CD14-positive monocyte (primary cell): ENCODE results near the gene NPR3. TPM values are rescaled to one million over a fixed set of nuclear protein-coding genes. Genes with fewer than 3 reads are reported as not detected.

Source experiments
- DNase-seq, 3 donors: peaks; one replicate each; pipeline ENCODE4 v3.0.0-alpha.2; 2011 to 2022
- H2AFZ ChIP-seq: 2 replicates; pipeline ENCODE4 v1.6.0; 2012; ENCODE audit warnings: mild to moderate bottlenecking, low read depth, low read length, inconsistent platforms; ENCODE audit not compliant: insufficient read depth, poor library complexity, severe bottlenecking
- H3K27ac ChIP-seq, 2 donors: 1 replicate in 1 of 2; 2 replicates in 1 of 2; pipeline ENCODE4 v1.5.1; 2012 to 2013; ENCODE audit warnings: low read length in 2 of 2, control low read depth in 1 of 2, inconsistent platforms in 1 of 2, low read depth in 1 of 2, mild to moderate bottlenecking in 1 of 2
- H3K27me3 ChIP-seq, 2 donors: one replicate each; pipeline versions ENCODE4 v1.6.0 to v1.6.1; 2011 to 2013; ENCODE audit warnings: low read length in 2 of 2; ENCODE audit not compliant: control insufficient read depth in 2 of 2, insufficient read depth in 2 of 2
- H3K36me3 ChIP-seq, 2 donors: replicated peaks in 1 of 2; 1 replicate in 1 of 2; 2 replicates in 1 of 2; pipeline versions ENCODE4 v1.5.1 to v1.6.1; 2012 to 2013; ENCODE audit warnings: low read length in 2 of 2, control low read depth in 1 of 2, inconsistent platforms in 1 of 2, mild to moderate bottlenecking in 1 of 2; ENCODE audit not compliant: insufficient read depth in 2 of 2, control insufficient read depth in 1 of 2
- H3K4me1 ChIP-seq, 2 donors: 1 replicate in 1 of 2; 2 replicates in 1 of 2; pipeline versions ENCODE4 v1.5.1 to v1.6.1; 2012 to 2013; ENCODE audit warnings: low read length in 2 of 2, control low read depth in 1 of 2, inconsistent platforms in 1 of 2, mild to moderate bottlenecking in 1 of 2, moderate library complexity in 1 of 2; ENCODE audit not compliant: insufficient read depth in 2 of 2, control insufficient read depth in 1 of 2
- H3K4me2 ChIP-seq: replicated peaks from 2 replicates; pipeline ENCODE3; 2012; ENCODE audit warnings: low read length, moderate library complexity, mild to moderate bottlenecking; ENCODE audit not compliant: poor library complexity, severe bottlenecking; ENCODE audit errors: extremely low read depth
- H3K4me3 ChIP-seq, 3 experiments: fragments of 200-600 bp in 1 of 3; sonication (generic) in 1 of 3; replicated peaks in 1 of 3; 1 replicate in 2 of 3; 2 replicates in 1 of 3; pipeline ENCODE4 v1.5.1; 2011 to 2013; ENCODE audit warnings: low read length in 3 of 3, mild to moderate bottlenecking in 3 of 3, control low read depth in 2 of 3, low read depth in 2 of 3, inconsistent platforms in 1 of 3, moderate library complexity in 1 of 3
- H3K79me2 ChIP-seq: 2 replicates; pipeline ENCODE4 v1.6.0; 2012; ENCODE audit warnings: mild to moderate bottlenecking, control low read depth, inconsistent platforms, low read length, moderate library complexity; ENCODE audit not compliant: insufficient read depth
- H3K9ac ChIP-seq: 2 replicates; pipeline ENCODE4 v1.6.0; 2017; ENCODE audit warnings: low read length, mild to moderate bottlenecking; ENCODE audit not compliant: insufficient read depth, poor library complexity, severe bottlenecking
- H3K9me3 ChIP-seq, 2 donors: replicated peaks in 1 of 2; 1 replicate in 1 of 2; 2 replicates in 1 of 2; pipeline versions ENCODE4 v1.5.1 to v1.6.1; 2012 to 2013; ENCODE audit warnings: low read length in 2 of 2, control low read depth in 1 of 2; ENCODE audit not compliant: control insufficient read depth in 1 of 2, insufficient read depth in 1 of 2
- H4K20me1 ChIP-seq: 2 replicates; pipeline ENCODE4 v1.6.0; 2012; ENCODE audit warnings: mild to moderate bottlenecking, low read length, control low read depth, moderate library complexity; ENCODE audit not compliant: insufficient read depth
- H3K27ac Mint-ChIP-seq, 7 donors: one replicate each; pipeline ENCODE4 v1.8.0; 2020; ENCODE audit warnings: mild to moderate bottlenecking in 7 of 7, mixed read lengths in 7 of 7, moderate library complexity in 6 of 7, inconsistent platforms in 2 of 7
- H3K27me3 Mint-ChIP-seq, 3 donors: one replicate each; pipeline ENCODE4 v1.8.0; 2021 to 2022; ENCODE audit warnings: low read depth in 3 of 3, mild to moderate bottlenecking in 3 of 3, mixed read lengths in 3 of 3, moderate library complexity in 3 of 3, inconsistent platforms in 1 of 3
- H3K36me3 Mint-ChIP-seq, 2 donors: one replicate each; pipeline ENCODE4 v1.8.0; 2020; ENCODE audit warnings: mixed read lengths in 2 of 2, inconsistent platforms in 1 of 2, mild to moderate bottlenecking in 1 of 2
- H3K4me1 Mint-ChIP-seq: one replicate; pipeline ENCODE4 v1.8.0; 2020; ENCODE audit warnings: mild to moderate bottlenecking, mixed read lengths
- H3K4me3 Mint-ChIP-seq, 2 donors: one replicate each; pipeline ENCODE4 v1.8.0; 2020; ENCODE audit warnings: mild to moderate bottlenecking in 2 of 2, mixed read lengths in 2 of 2, moderate library complexity in 1 of 2
- H3K9me3 Mint-ChIP-seq, 7 donors: one replicate each; pipeline ENCODE4 v1.8.0; 2020 to 2022; ENCODE audit warnings: mixed read lengths in 7 of 7, mild to moderate bottlenecking in 6 of 7, moderate library complexity in 6 of 7, inconsistent platforms in 2 of 7
- CTCF ChIP-seq: fragments of 200-600 bp; IDR thresholded peaks from one replicate; pipeline ENCODE4 v1.8.0; 2022; ENCODE audit warnings: antibody characterized with exemption, mild to moderate bottlenecking
- WGBS: methylation state at CpG from one replicate; pipeline ENCODE4 v1.1.5; 2013; ENCODE audit warnings: missing lambda C conversion rate; ENCODE audit not compliant: insufficient coverage; 5-methylcytosine and 5-hydroxymethylcytosine counted together
- intact Hi-C, 2 donors: fragments of 100-400 bp; cut with micrococcal nuclease; formaldehyde crosslinking; loops; one replicate each; pipeline versions ENCODE4 v1.15.0 to v1.15.1; 2023
- polyA plus RNA-seq, 3 donors: library from polyadenylated mRNA; depleted of rRNA in 1 of 3; unstranded in 2 of 3; stranded (reverse) in 1 of 3; fragments of 300-500 nt in 2 of 3; fragments of >200 nt in 1 of 3; fragmentation: Illumina TruSeq in 2 of 3; gene quantifications; 1 replicate in 2 of 3; 2 replicates in 1 of 3; pipeline ENCODE4 v1.2.3, GENCODE V29; 2012 to 2021

NPR3 gene
- polyA plus RNA-seq, 3 donors, result not detected

- Histone ChIP-seq H4K20me1 (no peaks in the 10 kb centered on the region), H3K4me2 (no peak overlapping the region), H3K27ac (no peak overlapping the region), H3K9me3 (no peaks in the 10 kb centered on the region), H3K4me1 (no peaks in the 10 kb centered on the region), H3K4me3 (no peak overlapping the region), H3K36me3 (no peaks in the 10 kb centered on the region), H3K9ac (no peak overlapping the region), H3K79me2 (no peaks in the 10 kb centered on the region), H3K27me3 (no peaks in the 10 kb centered on the region), H2AFZ (no peak overlapping the region)
- no peak for DNase-seq
- peaks cover 0 to 6% (median 4%) of the 10 kb centered on the region in 7 donors for H3K9me3 Mint-ChIP-seq
- peaks cover 0 to 2% (median 0%) of the 10 kb centered on the region in 3 donors for H3K27me3 Mint-ChIP-seq
- 100% methylated on average over 1 of the region's 2 CpGs for WGBS
- H3K4me1 Mint-ChIP-seq, result peaks cover 5% of the 10 kb centered on the region
- no peak overlapping the region for H3K4me3 Mint-ChIP-seq
- no peak overlapping the region for H3K27ac Mint-ChIP-seq
- H3K36me3 Mint-ChIP-seq, result no peaks in the 10 kb centered on the region
- intact Hi-C loops, result no loop called here
- TF ChIP-seq CTCF, result no peak
Observed at GRCh38 chr5:32690153-32690552, 21.0 kb upstream of the NPR3 start.

DNA sequence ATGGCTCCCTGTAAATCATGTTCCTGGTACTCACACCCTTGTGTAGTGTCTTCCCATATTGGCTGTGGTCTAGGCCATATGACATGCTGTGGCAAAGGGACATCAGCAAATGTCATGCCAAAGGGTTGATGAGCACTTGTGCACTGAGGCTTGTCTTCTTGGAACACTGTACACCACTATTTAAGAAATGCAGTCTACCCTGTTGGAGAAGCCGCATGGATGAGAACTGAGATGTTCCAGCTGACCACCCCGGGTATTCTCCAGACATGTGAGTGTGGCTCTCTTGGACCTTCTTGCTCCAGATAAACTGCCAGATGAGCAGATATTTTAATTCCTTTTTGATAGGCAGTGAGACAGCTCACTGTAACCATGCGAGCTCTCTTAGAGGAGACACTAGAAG lies 20.5 kb upstream of the NPR3 start:
- no peak for DNase-seq
- H3K36me3 Mint-ChIP-seq, result no peaks in the 10 kb centered on the region
- H3K36me3 ChIP-seq, result no peaks in the 10 kb centered on the region
- no peaks in the 10 kb centered on the region for H3K4me1 ChIP-seq
- WGBS, result 86% methylated on average over 3 of the region's 3 CpGs
- no peak for TF ChIP-seq CTCF
- H3K4me3 Mint-ChIP-seq, result no peak overlapping the region
- H3K9me3 ChIP-seq, result no peaks in the 10 kb centered on the region
- intact Hi-C loops, result no loop called here
- no peaks in the 10 kb centered on the region for H4K20me1 ChIP-seq
- H3K9ac ChIP-seq, result no peak overlapping the region
- no peak overlapping the region for H3K27ac Mint-ChIP-seq
- H3K27me3 Mint-ChIP-seq, result peaks cover 0 to 2% (median 0%) of the 10 kb centered on the region in 3 donors
- peaks cover 0 to 6% (median 4%) of the 10 kb centered on the region in 7 donors for H3K9me3 Mint-ChIP-seq
- no peak overlapping the region for H3K4me3 ChIP-seq
- no peak overlapping the region for H3K4me2 ChIP-seq
- no peak overlapping the region for H2AFZ ChIP-seq
- peaks cover 5% of the 10 kb centered on the region for H3K4me1 Mint-ChIP-seq
- H3K27ac ChIP-seq, result no peak overlapping the region
- H3K79me2 ChIP-seq, result no peaks in the 10 kb centered on the region
- no peaks in the 10 kb centered on the region for H3K27me3 ChIP-seq
